CD4-positive, alpha-beta T cell treated with Interleukin-21 for 1 hour (primary cell): ENCODE data around the gene PIK3R3.

Source experiments
- DNase-seq: peaks from one replicate; pipeline ENCODE4 v3.0.0-alpha.2; 2020

The PIK3R3 gene

DNA sequence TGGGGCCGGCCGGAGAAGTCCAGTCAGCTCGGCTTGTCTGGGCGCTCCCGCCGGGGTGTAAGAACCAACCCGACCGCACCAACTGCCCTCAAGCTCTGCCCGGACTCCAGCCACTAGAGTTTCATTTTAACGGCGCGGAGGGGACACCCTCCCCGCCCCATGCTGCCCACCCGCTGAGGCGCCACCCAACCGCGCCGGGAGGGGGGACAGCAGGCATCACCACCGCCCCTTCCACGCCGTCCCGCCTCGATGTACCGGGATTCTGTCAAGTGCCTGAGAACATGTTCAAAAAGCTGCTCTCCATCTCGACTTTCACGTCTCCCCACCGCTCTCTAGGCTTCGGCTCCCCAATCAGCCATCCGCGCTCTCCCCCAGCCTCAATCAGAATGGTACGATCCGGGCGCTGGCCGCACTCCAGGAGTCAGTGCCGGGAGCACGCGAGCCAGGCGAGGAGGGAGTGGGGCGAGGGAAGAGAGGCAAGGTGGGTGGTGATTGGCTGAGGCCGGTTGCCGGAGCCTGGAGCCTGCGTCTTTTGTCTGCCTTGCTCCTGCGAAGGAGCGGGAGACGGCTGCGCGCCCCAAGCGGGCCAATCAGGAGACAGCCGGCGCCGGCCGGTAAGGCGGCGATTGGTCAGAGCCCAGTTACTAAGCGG lies at the start of gene PIK3R3:
TSS of gene PIK3R3 (minus strand) at position 101 of the 652 bp plus-strand sequence. CDS start 677 bp downstream, outside the sequence.
- DNase-seq = peak; percentile 94

GRCh38 chr1:46181343-46182260 lies 49.2 kb upstream of the PIK3R3 start:
- no peak for DNase-seq

GRCh38 chr1:46180082-46180616 lies 47.7 kb upstream of the PIK3R3 start:
- no peak for DNase-seq

DNA sequence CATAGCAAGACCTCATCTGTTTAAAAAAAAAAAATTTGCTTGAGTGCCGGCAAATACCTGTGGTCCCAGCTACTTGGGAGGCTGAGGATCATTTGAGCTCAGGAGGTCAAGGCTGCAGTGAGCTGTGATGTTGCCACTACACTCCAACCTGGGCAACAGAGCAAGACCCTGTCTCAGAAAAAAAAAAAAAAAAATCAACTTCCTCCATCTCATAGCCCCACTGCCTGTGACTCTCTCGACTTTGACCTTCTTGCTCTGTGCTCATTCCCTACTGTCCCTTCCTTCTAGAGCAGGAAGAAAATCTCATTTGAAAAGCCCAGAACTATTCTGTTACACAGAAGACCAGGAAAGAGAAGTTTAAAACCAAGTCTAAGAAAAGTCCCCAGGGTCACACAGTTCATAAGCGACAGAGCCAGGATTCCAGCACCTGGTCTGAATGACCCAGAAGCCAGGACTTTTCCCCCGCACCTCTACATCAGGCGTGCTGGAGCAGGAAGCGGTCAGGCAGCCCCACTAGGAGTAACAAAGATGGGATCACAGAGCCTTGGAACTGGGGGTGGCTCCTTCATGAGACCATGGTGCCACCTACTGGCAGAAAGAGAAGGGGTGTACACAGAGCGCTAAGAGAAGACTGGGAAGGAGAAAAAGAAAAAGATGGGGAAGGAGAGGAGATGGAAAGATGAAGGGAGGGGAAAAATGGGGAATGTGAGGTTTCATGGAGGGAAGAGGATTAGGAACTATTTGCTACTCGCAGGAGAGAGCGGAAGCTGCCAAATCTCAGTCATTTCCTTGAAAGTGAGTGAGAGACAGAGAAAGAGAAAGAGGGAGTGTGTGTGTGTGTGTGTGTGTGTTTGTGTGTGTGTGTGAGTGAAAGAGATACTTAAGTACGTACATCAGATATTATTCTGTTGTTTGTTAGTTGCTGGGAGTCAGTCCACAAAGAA lies 47.0 kb upstream of the PIK3R3 start:
- peak; percentile 69 for DNase-seq

- no peak for DNase-seq
These were observed 43.9 kb upstream of the PIK3R3 start, which contains the start of gene P3R3URF for GRCh38 chr1:46176211-46176865. Gene P3R3URF, minus strand, starts transcription at chr1:46176488. Its CDS starts 17 bp downstream, at chr1:46176471.

DNA sequence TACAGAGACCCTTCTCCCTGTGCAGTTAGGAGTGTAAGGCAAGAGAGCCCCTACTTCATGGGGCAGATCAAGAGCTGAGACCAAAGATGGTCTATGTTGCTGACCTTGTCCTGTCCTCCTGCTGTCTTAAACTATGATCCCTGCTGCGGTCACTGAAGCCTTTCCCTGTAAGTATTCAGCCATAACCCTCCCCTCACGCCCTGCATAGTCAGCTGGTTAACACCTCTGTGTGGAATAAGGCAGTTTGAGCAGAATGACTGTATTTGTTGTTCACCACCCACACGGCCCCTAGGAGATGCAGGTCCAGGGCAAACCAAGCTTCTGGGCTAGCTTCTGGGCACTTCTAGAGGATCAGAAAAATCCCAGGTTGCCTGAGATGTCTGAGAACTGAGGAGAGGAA lies 42.8 kb upstream of the PIK3R3 start:
- DNase-seq = no peak

DNA sequence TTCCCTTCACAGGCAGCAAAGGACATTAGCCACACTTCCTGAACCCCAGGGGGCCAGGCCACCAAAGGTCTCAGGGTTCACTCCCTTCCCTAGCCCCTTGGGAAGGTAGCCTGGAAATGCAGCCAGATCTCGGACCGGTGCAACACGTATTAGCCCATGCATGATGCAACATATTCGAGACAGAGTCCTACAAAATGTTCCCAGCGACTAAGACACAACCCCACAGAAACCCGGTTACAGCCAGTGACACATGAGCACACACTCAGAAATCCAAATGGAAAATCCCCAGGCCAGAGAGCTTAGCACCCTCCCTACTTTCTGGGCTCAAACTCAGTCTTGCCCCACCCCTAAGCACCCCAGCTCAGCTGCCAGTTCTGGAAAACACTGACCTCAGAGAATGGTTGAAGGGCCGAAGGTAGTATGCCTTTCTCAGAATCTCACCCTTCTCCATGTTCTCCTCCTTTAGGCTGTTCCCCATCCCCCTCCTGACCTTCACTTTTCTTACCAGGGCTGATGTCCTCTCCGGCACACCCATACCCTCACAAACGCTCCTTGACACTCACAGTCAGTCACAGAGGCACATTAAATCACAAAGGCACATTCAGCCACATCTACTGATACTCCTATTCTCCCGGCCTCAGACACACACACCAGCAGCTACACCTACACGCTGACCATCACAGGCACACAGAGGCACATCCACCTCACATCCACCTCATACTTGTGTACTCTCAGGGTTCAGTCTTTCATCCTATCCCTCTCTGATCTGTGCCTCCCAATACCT lies 42.2 kb upstream of the PIK3R3 start, which contains the start of gene TSPAN1:
TSS of gene TSPAN1 (plus strand) at position 640 of the 784 bp plus-strand sequence. CDS start 6,021 bp downstream, outside the sequence.
- no peak for DNase-seq

- DNase-seq = no peak
These were observed 41.0 kb upstream of the PIK3R3 start for GRCh38 chr1:46173361-46173856.

GRCh38 chr1:46172321-46172720 lies 39.9 kb upstream of the PIK3R3 start:
- DNase-seq = no peak

DNA sequence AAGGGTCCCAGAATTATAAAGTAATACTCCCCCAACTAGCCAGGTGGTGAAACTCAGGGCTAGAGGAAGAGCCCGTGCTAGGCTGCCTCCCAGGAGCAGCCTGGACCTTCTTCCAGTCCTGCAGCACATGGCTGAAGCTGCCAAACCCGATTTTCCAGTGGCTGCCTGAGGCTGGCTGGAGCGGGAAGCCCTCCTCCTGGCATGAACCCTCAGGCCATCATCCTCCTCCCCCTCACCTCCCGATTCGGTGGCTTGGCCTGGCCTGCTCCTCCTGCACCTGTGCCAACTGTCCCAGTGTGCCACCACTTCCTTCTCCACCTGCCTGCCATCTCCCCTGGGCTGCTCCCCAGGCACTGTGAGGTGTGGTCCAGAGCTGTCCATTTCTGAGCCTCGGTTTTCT lies 39.4 kb upstream of the PIK3R3 start:
- DNase-seq = no peak

- no peak for DNase-seq
These were observed 38.9 kb upstream of the PIK3R3 start for GRCh38 chr1:46171351-46171750.

GRCh38 chr1:46169811-46170454 lies 37.5 kb upstream of the PIK3R3 start:
- no peak for DNase-seq

- DNase-seq = no peak
These were observed 36.0 kb upstream of the PIK3R3 start for GRCh38 chr1:46168477-46168876.

DNA sequence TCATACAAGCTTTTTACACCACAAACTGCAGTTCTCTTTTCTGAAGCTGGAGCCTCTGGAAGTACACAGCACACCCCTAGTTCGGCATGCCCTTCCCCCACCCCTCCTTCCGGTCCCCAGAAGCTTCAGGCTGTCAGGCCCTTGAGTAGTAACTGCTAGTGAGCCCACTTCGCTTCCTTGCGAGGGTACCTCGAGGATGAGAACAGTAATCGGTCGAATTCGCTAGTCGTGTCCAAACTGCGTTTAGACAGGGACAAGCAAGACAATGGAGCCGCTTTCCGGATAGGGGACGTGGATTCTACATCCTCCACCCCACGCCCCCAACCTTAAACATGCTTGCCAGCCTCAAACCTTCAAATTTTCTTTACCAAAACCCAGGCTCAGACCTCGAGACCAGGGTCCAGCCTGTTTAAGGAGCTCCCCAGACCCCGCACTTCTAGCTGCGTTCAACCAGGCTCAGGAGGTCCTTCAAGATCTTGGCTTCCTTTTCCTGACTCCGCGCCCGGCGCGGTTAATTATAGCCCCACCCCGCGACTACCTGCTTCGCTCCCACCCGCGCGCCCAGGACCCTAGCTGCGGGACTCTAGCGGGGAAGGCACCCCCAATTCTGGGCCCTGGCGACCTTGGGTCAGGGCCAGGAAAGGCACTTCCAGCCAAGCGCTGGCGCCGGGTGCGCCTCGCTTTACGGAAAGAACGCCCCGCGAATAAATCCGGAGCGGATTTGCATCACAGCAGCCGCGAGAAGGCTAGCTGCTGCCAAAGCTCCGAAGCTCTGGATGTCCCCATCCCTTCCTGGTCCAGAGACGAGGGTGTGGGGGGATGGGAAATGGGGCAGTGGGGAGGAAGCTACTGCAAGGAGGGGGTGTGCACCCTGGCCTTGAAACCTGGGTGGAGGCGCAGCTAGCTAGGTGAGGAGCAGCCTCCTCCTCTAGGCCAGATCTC lies 34.4 kb upstream of the PIK3R3 start:
- peak; percentile 45 for DNase-seq

GRCh38 chr1:46160212-46160611 lies 27.8 kb upstream of the PIK3R3 start:
- DNase-seq = no peak

DNA sequence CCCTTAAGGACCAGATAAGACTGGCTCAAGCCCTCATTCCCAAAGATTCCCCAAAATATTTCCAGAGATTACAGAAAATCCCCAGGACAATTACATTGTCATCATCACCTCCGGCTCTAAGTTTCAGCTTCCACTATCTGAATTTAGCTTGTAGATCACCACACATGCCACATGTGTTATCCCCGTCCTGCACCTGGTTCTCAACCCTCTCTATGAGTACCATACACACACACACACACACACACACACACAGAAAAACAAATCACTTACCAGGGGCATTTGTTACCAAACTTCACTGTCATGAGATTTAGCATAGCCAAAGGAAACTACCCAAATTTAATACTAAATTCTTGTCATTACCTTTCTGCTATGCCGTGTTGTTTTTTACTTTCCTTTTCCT lies 27.1 kb upstream of the PIK3R3 start:
- DNase-seq = no peak

- no peak for DNase-seq
These were observed 26.2 kb upstream of the PIK3R3 start for GRCh38 chr1:46158312-46159281.

DNA sequence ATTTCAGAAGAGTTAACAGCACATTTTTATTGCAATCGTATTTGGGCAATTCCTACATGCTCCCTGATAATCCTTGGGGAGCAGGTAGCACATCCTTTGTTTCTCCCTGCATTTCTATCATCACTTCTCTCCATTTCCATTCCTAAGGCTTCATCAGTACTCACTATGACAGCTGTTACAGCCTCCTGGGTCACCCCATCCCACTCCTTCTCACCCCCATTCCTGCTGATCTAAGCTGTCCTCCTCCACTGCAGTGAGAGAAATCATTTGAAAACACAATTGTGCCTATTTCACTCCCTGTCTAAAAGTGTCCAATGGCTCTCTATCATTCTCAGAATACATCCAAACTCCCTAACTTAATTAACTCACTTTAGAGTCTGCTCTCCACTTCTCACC lies 25.5 kb upstream of the PIK3R3 start:
- DNase-seq = no peak
